ENCODE data around the gene FBXO40. TPM values are rescaled to one million over a fixed set of nuclear protein-coding genes. Genes with fewer than 3 reads are reported as not detected.

FBXO40 gene, protein sequence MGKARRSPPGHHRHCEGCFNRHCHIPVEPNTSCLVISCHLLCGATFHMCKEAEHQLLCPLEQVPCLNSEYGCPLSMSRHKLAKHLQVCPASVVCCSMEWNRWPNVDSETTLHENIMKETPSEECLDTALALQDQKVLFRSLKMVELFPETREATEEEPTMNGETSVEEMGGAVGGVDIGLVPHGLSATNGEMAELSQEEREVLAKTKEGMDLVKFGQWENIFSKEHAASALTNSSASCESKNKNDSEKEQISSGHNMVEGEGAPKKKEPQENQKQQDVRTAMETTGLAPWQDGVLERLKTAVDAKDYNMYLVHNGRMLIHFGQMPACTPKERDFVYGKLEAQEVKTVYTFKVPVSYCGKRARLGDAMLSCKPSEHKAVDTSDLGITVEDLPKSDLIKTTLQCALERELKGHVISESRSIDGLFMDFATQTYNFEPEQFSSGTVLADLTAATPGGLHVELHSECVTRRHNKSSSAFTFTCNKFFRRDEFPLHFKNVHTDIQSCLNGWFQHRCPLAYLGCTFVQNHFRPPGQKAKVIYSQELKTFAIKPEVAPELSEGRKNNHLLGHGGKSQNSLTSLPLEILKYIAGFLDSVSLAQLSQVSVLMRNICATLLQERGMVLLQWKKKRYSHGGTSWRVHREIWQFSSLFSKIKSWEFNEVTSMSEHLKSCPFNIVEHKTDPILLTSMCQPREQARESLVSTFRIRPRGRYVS
- total RNA-seq: 4.2 TPM

DNA sequence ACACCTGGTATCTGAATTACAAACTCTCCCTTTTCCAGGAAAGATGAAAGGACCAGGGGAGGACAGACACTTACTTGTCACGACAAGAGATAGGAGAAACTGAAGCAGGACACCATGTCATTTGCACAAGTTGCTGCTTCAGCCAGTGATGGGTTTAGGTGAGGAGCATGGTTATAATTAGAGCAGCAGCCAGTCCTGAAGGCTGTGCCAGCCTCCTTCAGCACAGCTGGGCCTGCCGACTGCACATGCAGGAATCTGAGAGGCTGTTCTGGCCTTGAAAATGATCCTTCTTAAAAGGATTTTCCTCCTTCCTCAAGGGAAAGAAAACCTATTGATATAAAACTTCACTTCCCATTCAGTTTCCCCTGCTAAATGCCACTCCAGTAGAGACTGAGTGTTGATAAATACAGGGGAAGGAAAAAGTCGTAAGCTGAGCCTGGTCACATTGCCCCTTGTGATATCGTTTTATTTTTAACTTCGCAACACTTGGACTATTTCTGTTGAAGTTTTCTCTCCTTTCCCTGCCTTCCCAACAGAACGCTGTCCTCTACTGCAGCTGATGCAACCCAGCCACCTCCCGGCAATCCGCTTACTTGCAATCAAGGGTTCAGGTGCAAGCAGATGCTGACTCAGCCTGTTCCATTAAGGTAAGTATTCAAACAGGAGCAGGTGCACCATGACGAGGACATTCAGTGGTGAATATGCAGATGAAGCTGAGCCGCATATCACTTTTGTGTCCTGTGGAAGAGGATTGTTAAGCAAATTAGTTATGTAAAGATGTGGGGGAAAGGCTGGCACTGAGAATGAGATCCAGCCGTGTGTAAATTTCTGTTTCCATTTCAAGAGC is at the start of gene FBXO40:
FBXO40 (plus strand) TSS at position 524 of the 847 bp plus-strand sequence. CDS start 27,197 bp downstream, outside the sequence.
- Histone ChIP-seq H3K27ac (ENCODE audit: low read depth, low read length) (peak within 1 kb of the TSS; percentile 98), H3K4me3 (ENCODE audit: low read length in 3 of 3) (peak within 1 kb of the TSS; percentile 78 to 80 (median 79)), H3K27me3 (ENCODE audit: control insufficient read depth in 3 of 3, insufficient read depth in 3 of 3, low read length in 3 of 3) (no peaks in the 10 kb centered on the region), H3K4me1 (ENCODE audit: control insufficient read depth in 3 of 3, insufficient read depth in 3 of 3, low read length in 3 of 3) (peaks cover 14 to 21% (median 16%) of the 10 kb centered on the region in 3 donors), H3K9me3 (ENCODE audit: control insufficient read depth in 3 of 3, low read length in 3 of 3) (no peaks in the 10 kb centered on the region), H3K9ac (ENCODE audit: low read depth in 1 of 3, low read length in 3 of 3) (peak within 1 kb of the TSS; percentile 84 to 89 (median 85)), H3K36me3 (ENCODE audit: control insufficient read depth in 3 of 3, insufficient read depth in 3 of 3, low read length in 3 of 3) (peaks cover 0 to 2% (median 0%) of the 10 kb centered on the region in 3 donors)

DNA sequence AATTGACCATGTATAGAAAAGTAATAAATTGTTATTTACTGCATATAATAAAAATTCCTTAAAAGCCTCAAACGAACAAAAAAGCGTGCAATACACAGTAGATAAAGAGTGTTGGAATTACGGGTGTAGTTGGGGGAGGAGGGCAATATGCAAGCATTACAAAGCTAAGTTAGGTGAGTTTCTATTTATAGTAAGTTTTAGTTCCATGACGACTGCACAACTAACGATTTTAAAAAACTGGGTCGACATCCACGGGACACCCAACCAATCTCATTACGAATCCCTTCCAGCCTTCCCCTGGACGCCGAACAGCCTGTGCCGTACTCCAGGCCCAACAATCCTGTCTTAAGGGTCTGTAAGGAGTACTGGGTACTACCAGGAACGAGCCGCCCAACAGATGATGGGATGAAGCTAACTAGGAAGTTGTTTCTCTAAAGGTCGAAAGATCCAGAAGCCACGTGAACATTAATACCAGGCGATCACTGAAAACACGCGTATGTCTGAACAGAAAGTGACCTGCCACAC is 48.1 kb upstream of the FBXO40 start:
- Histone ChIP-seq H3K27ac (ENCODE audit: low read depth, low read length) (no peak overlapping the region), H3K36me3 (ENCODE audit: control insufficient read depth in 3 of 3, insufficient read depth in 3 of 3, low read length in 3 of 3) (no peaks in the 10 kb centered on the region), H3K4me1 (ENCODE audit: control insufficient read depth in 3 of 3, insufficient read depth in 3 of 3, low read length in 3 of 3) (peaks cover 6 to 12% (median 7%) of the 10 kb centered on the region in 3 donors), H3K27me3 (ENCODE audit: control insufficient read depth in 3 of 3, insufficient read depth in 3 of 3, low read length in 3 of 3) (no peaks in the 10 kb centered on the region), H3K4me3 (ENCODE audit: low read length in 3 of 3) (peak overlapping the region; percentile 67 to 100 (median 80)), H3K9ac (ENCODE audit: low read depth in 1 of 3, low read length in 3 of 3) (peak overlapping the region; percentile 76 to 92 (median 80)), H3K9me3 (ENCODE audit: control insufficient read depth in 3 of 3, low read length in 3 of 3) (no peaks in the 10 kb centered on the region)

DNA sequence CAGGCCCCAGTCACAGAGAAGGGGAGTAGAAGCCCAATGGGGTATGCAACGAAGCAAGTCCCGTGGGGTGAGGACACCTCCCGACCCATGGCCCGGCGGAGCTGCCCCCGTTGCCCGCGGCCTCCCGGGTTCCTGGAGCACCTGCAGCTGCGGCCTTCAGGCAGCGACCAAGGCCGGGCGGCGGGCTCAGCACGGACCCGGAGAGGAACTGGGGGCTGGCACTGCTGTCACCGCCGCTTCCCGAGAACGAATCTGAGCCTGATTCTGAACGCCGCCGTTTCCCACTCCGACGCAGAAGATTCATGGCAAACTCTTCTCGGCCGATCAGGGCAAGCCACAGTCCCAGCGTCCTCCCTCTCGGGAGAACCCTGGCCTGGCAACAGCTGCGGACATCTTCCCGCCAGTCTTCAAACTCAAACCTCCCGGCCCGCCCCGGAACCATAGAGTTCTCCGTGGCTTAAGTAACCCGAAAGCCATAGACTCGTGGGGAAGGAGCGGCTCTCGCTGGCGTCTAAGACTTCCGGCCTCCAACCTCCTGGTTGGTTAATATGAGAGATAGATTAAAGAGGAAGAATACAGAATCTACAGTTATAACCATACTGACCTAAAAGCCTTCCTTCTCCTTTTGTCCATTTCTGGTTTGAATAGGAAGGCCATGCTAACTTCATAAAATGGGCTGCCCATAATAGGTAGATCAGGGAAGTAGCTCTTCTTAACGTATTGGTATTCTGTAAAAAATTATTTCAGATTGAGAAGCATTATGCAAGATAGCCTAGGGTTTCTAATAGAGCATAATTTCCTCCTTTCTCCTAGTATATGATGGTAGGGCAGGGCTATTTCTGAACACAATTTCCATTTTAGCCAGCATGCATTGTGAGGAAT is 47.4 kb upstream of the FBXO40 start, which contains the start of gene POLQ:
POLQ (minus strand) TSS at position 415 of the 882 bp plus-strand sequence; CDS start at position 304, 111 bp downstream.
- Histone ChIP-seq H3K4me3 (ENCODE audit: low read length in 3 of 3) (peak within 1 kb of the TSS; percentile 67 to 100 (median 80)), H3K9ac (ENCODE audit: low read depth in 1 of 3, low read length in 3 of 3) (peak within 1 kb of the TSS; percentile 76 to 92 (median 80)), H3K4me1 (ENCODE audit: control insufficient read depth in 3 of 3, insufficient read depth in 3 of 3, low read length in 3 of 3) (peaks cover 6 to 12% (median 7%) of the 10 kb centered on the region in 3 donors), H3K36me3 (ENCODE audit: control insufficient read depth in 3 of 3, insufficient read depth in 3 of 3, low read length in 3 of 3) (no peaks in the 10 kb centered on the region), H3K9me3 (ENCODE audit: control insufficient read depth in 3 of 3, low read length in 3 of 3) (no peaks in the 10 kb centered on the region), H3K27me3 (ENCODE audit: control insufficient read depth in 3 of 3, insufficient read depth in 3 of 3, low read length in 3 of 3) (no peaks in the 10 kb centered on the region), H3K27ac (ENCODE audit: low read depth, low read length) (peak within 1 kb of the TSS; percentile 64)

DNA sequence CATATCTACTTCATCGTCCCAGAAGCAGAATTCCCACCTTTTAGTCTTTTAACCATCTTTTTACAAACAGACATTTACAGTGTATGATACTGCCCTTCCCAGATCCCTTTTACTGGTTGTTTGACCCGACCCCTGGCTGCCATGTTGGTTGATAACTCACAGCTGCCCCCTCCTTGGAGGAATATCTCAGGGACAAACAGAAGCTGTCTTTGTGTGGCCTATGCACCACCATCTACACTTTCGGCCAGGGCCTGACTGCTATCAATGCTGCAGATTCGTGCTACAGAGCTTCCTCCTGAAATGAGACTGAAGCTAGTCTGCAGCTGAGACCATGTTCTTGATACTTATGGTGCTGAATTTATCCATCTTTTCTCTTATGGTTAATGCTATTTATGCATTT is 40.8 kb upstream of the FBXO40 start:
- Histone ChIP-seq H3K4me3 (ENCODE audit: low read length in 3 of 3) (no peak overlapping the region), H3K27me3 (ENCODE audit: control insufficient read depth in 3 of 3, insufficient read depth in 3 of 3, low read length in 3 of 3) (no peaks in the 10 kb centered on the region), H3K4me1 (ENCODE audit: control insufficient read depth in 3 of 3, insufficient read depth in 3 of 3, low read length in 3 of 3) (no peaks in the 10 kb centered on the region), H3K9me3 (ENCODE audit: control insufficient read depth in 3 of 3, low read length in 3 of 3) (no peaks in the 10 kb centered on the region), H3K9ac (ENCODE audit: low read depth in 1 of 3, low read length in 3 of 3) (peak overlapping the region in 1 of 3 donors; percentile 8), H3K27ac (ENCODE audit: low read depth, low read length) (no peak overlapping the region), H3K36me3 (ENCODE audit: control insufficient read depth in 3 of 3, insufficient read depth in 3 of 3, low read length in 3 of 3) (no peaks in the 10 kb centered on the region)

DNA sequence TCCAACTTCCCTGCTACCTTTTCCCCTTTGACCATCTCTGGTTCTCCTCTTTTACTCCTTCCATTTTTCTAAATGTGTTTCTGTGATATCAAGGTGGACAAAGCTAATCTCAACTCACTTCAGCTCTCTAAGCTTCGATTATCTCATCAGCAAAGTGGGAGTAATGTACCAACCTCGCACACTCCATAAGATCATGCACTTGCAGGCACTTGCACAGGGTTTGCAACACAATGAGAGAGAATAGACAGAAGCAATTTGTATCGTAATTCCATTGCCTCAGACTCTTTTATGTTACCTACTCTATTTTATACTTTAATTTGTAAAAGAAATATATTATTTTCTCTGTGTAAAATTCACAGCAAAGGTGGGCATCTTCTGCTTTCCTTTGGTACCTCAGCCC is 40.4 kb upstream of the FBXO40 start:
- H3K4me3 ChIP-seq (ENCODE audit: low read length in 3 of 3): no peak overlapping the region
- H3K27me3 ChIP-seq (ENCODE audit: control insufficient read depth in 3 of 3, insufficient read depth in 3 of 3, low read length in 3 of 3): no peaks in the 10 kb centered on the region
- H3K4me1 ChIP-seq (ENCODE audit: control insufficient read depth in 3 of 3, insufficient read depth in 3 of 3, low read length in 3 of 3): no peaks in the 10 kb centered on the region

DNA sequence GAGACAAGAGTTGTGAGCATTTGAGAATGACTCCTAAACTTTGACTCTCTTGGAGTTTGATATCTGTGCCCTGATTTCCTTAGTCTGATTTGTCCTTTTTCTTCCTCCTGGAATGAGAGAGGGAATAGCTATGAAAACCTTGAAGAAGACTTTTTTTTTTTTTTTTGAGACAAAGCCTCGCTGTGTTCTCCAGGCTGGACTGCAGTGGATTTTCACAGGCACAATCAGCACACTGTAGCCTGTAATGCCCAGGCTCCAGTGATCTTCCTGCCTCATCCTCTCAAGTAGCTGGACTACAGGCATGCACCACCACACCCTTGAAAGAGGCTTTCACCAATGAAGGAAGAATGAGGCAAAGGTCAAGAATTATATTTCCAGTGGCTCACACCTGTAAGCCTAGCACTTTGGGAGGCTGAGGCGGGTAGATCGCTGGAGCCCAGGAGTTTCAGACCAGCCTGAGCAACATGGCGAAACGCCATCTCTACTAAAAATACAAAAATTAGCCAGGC is 35.7 kb upstream of the FBXO40 start:
- Histone ChIP-seq H3K9ac (ENCODE audit: low read depth in 1 of 3, low read length in 3 of 3) (no peak overlapping the region), H3K27ac (ENCODE audit: low read depth, low read length) (no peak overlapping the region), H3K4me3 (ENCODE audit: low read length in 3 of 3) (no peak overlapping the region), H3K9me3 (ENCODE audit: control insufficient read depth in 3 of 3, low read length in 3 of 3) (no peaks in the 10 kb centered on the region), H3K27me3 (ENCODE audit: control insufficient read depth in 3 of 3, insufficient read depth in 3 of 3, low read length in 3 of 3) (no peaks in the 10 kb centered on the region), H3K4me1 (ENCODE audit: control insufficient read depth in 3 of 3, insufficient read depth in 3 of 3, low read length in 3 of 3) (peaks cover 0 to 9% (median 0%) of the 10 kb centered on the region in 3 donors), H3K36me3 (ENCODE audit: control insufficient read depth in 3 of 3, insufficient read depth in 3 of 3, low read length in 3 of 3) (no peaks in the 10 kb centered on the region)

More for the DNA sequence above, 40.4 kb upstream of the FBXO40 start:
- H3K9ac ChIP-seq (ENCODE audit: low read depth in 1 of 3, low read length in 3 of 3): peak overlapping the region in 1 of 3 donors; percentile 8
- H3K27ac ChIP-seq (ENCODE audit: low read depth, low read length): no peak overlapping the region
- H3K9me3 ChIP-seq (ENCODE audit: control insufficient read depth in 3 of 3, low read length in 3 of 3): no peaks in the 10 kb centered on the region
- H3K36me3 ChIP-seq (ENCODE audit: control insufficient read depth in 3 of 3, insufficient read depth in 3 of 3, low read length in 3 of 3): no peaks in the 10 kb centered on the region

DNA sequence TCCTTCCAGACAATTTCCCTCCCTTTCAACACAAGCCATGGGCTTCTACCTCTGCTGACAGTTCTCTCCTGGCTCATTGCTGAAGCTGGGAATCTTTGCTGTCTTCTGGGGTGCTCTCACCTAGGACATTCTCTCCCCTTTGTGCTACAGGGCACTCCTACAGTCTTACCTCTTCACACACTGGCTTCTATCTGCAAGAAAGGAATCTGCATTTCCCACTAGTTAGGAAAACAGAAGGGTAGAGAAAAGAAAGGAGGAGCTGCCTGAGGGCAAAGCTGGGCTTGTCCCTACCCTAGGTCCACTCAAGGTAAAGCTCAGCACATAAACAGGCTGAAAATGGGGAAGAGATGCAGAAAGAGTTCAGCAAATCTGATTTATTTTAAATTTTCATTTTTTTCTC is 31.0 kb upstream of the FBXO40 start:
- no peak overlapping the region for H3K9ac ChIP-seq (ENCODE audit: low read depth in 1 of 3, low read length in 3 of 3)
- H3K4me1 ChIP-seq (ENCODE audit: control insufficient read depth in 3 of 3, insufficient read depth in 3 of 3, low read length in 3 of 3): peaks cover 0 to 9% (median 0%) of the 10 kb centered on the region in 3 donors
- H3K36me3 ChIP-seq (ENCODE audit: control insufficient read depth in 3 of 3, insufficient read depth in 3 of 3, low read length in 3 of 3): no peaks in the 10 kb centered on the region
- H3K27ac ChIP-seq (ENCODE audit: low read depth, low read length): no peak overlapping the region
- no peaks in the 10 kb centered on the region for H3K9me3 ChIP-seq (ENCODE audit: control insufficient read depth in 3 of 3, low read length in 3 of 3)
- H3K27me3 ChIP-seq (ENCODE audit: control insufficient read depth in 3 of 3, insufficient read depth in 3 of 3, low read length in 3 of 3): no peaks in the 10 kb centered on the region
- H3K4me3 ChIP-seq (ENCODE audit: low read length in 3 of 3): no peak overlapping the region

DNA sequence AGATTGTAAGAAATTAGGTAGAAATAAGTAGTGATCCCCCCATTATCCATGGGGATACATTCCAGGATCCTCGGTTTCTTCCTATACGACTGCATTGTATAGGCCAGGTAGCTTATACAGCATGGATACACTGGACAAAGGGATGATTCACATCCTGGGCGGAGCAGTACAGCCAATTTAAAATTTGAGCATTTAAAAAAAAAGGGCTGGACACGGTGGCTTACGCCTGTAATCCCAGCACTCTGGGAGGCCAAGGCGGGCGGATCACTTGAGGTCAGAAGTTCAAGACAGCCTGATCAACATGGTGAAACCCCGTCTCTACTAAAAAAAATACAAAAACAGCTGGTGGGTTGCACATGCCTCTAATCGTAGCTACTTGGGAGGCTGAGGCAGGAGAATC is 26.4 kb upstream of the FBXO40 start:
- no peaks in the 10 kb centered on the region for H3K9me3 ChIP-seq (ENCODE audit: control insufficient read depth in 3 of 3, low read length in 3 of 3)
- H3K4me3 ChIP-seq (ENCODE audit: low read length in 3 of 3): no peak overlapping the region
- H3K4me1 ChIP-seq (ENCODE audit: control insufficient read depth in 3 of 3, insufficient read depth in 3 of 3, low read length in 3 of 3): peaks cover 0 to 5% (median 0%) of the 10 kb centered on the region in 3 donors
- H3K36me3 ChIP-seq (ENCODE audit: control insufficient read depth in 3 of 3, insufficient read depth in 3 of 3, low read length in 3 of 3): no peaks in the 10 kb centered on the region
- H3K27me3 ChIP-seq (ENCODE audit: control insufficient read depth in 3 of 3, insufficient read depth in 3 of 3, low read length in 3 of 3): no peaks in the 10 kb centered on the region
- no peak overlapping the region for H3K27ac ChIP-seq (ENCODE audit: low read depth, low read length)
- no peak overlapping the region for H3K9ac ChIP-seq (ENCODE audit: low read depth in 1 of 3, low read length in 3 of 3)
